Mesodermal cell (in vitro differentiated cells): ENCODE data around the gene CTDSP2. TPM values are rescaled to one million over a fixed set of nuclear protein-coding genes. Genes with fewer than 3 reads are reported as not detected.

ENCODE experiments used
- H3K27ac ChIP-seq: 2 replicates; pipeline ENCODE4 v1.7.0; 2013; ENCODE audit warnings: mild to moderate bottlenecking, low read depth, low read length, moderate library complexity; ENCODE audit not compliant: severe bottlenecking
- H3K36me3 ChIP-seq: 2 replicates; pipeline ENCODE4 v1.7.1; 2013; ENCODE audit warnings: mild to moderate bottlenecking, low read length, moderate library complexity; ENCODE audit not compliant: control insufficient read depth, insufficient read depth
- H3K4me1 ChIP-seq: one replicate; pipeline ENCODE4 v1.7.1; 2013; ENCODE audit warnings: mild to moderate bottlenecking, low read length; ENCODE audit not compliant: insufficient read depth, control insufficient read depth, poor library complexity, severe bottlenecking
- H3K4me3 ChIP-seq: 2 replicates; pipeline ENCODE4 v1.7.0; 2013; ENCODE audit warnings: low read length, control low read depth, mild to moderate bottlenecking; ENCODE audit not compliant: insufficient read depth, poor library complexity, severe bottlenecking; ENCODE audit errors: extremely low read depth
- H3K9me3 ChIP-seq: 2 replicates; pipeline ENCODE4 v1.7.1; 2013; ENCODE audit warnings: mild to moderate bottlenecking, low read length, moderate library complexity; ENCODE audit not compliant: control insufficient read depth
- WGBS, 2 experiments: methylation state at CpG; one replicate each; pipeline ENCODE4 v1.1.5; 2013; ENCODE audit warnings: missing lambda C conversion rate in 2 of 2; ENCODE audit not compliant: insufficient coverage in 2 of 2; 5-methylcytosine and 5-hydroxymethylcytosine counted together
- polyA plus RNA-seq, 2 experiments: library from polyadenylated mRNA; stranded (reverse); fragments of 50-300 nt; gene quantifications; one replicate each; pipeline ENCODE4 v1.2.3, GENCODE V29; 2013

Gene CTDSP2, protein sequence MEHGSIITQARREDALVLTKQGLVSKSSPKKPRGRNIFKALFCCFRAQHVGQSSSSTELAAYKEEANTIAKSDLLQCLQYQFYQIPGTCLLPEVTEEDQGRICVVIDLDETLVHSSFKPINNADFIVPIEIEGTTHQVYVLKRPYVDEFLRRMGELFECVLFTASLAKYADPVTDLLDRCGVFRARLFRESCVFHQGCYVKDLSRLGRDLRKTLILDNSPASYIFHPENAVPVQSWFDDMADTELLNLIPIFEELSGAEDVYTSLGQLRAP
- polyA plus RNA-seq (2013, experiment 1 of 2): 123 TPM
- 121 TPM for polyA plus RNA-seq (2013, experiment 2 of 2)

GRCh38 chr12:57846577-57847319 lies at the start of gene CTDSP2:
TSS of gene CTDSP2 (minus strand) at chr12:57846729. CDS start at chr12:57846435, 294 bp downstream.
- H3K36me3 ChIP-seq: no peaks in the 10 kb centered on the region
- no peaks in the 10 kb centered on the region for H3K9me3 ChIP-seq
- peak within 1 kb of the TSS; percentile 100 for H3K27ac ChIP-seq
- peaks cover 24% of the 10 kb centered on the region for H3K4me1 ChIP-seq
- 1% methylated on average over 27 to 36 of the region's 58 CpGs for WGBS, 2 experiments
- peak within 1 kb of the TSS; percentile 99 for H3K4me3 ChIP-seq

- WGBS, 2 experiments: 47 to 48% methylated on average over 4 to 6 of the region's 6 CpGs
- peak overlapping the region; percentile 64 for H3K27ac ChIP-seq
- H3K4me1 ChIP-seq: peaks cover 38% of the 10 kb centered on the region
These were observed 49.5 kb upstream of the CTDSP2 start for GRCh38 chr12:57896115-57896433.

DNA sequence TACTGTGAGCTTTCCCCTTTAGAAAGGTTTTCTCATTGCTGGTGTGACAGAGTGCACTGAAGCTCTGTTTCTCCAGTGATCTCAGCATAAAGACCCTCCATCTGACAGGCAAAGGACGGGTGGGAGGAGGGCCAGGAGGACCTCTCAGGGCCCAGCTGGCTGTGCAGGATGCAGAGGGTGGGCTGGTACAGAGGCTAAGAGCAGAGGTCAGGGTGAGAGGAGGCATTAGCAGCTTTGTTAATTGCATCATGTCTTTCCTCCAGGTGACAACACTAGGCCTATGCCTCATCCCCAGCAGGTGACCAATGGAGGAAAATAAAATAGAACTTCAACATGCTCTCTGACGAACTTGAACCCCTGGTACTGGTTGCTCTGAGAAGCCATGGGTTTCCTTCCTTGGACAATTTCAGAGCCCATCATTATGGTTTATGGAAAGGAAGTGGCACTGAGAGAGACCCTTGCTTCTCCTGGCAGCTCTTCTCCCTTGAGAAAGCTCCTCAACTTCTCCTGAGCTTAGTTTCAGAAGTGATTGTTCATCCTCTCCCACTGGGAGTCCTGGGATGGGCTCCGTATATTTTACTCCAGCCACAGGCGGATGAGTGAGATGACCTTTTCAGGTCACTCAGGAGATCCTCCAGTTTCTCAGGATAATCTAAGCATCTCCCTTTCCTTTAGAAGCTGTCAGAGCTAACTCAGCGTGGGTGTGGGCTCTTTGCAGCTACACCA lies 49.0 kb upstream of the CTDSP2 start:
- Histone ChIP-seq H3K36me3 (no peaks in the 10 kb centered on the region), H3K27ac (no peak overlapping the region), H3K9me3 (no peaks in the 10 kb centered on the region), H3K4me1 (peaks cover 38% of the 10 kb centered on the region), H3K4me3 (no peak overlapping the region)
- 80 to 84% methylated on average over 4 to 5 of the region's 5 CpGs for WGBS, 2 experiments

More at GRCh38 chr12:57896115-57896433, 49.5 kb upstream of the CTDSP2 start:
- H3K9me3 ChIP-seq: no peaks in the 10 kb centered on the region
- H3K36me3 ChIP-seq: no peaks in the 10 kb centered on the region
- peak overlapping the region; percentile 39 for H3K4me3 ChIP-seq

DNA sequence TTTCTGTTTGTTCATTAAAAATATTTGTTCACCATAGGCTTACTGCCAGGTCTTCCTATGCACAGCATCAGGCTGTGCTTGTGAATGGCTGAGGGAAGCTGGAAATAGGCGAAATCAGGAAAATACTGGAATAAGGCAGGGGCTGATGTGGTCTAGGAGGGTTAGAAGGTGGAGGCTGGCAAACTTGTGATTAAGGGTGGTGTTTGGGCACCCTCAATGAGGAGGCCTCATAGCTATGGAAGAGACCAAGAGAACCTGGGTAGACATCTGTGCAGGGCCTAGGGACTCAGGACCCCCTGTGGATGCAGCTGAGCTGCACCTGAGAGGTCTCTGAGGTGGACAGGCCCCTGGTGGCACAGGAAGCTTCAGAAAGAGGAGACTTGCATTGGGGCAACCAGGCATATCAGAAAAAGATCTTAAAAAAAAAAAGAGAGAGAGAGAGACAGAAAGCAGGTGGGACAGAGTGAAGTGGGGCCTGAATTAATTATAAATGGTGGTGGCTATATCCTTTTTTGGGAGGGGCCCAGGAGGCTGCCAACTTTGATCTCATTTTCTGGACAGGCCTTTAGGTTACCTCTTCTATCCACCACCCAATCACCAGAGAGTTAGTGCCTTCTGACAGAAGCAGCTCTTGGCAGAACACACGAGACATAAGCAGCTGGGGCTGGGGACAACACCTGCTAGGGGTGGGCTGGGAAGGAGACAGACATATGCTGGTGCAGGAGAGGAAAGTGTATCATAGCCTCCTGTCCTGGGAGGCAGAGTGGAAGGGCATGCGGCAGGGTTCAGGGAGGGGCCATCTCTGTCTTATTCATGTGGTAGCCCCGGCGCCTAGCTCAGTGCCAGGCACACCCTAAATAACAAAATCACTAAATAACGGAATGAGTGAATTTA lies 48.1 kb upstream of the CTDSP2 start:
- no peaks in the 10 kb centered on the region for H3K36me3 ChIP-seq
- H3K4me3 ChIP-seq: no peak overlapping the region
- 96 to 97% methylated on average over 4 to 5 of the region's 6 CpGs for WGBS, 2 experiments
- no peaks in the 10 kb centered on the region for H3K9me3 ChIP-seq
- H3K27ac ChIP-seq: peak overlapping the region; percentile 91
- H3K4me1 ChIP-seq: peaks cover 41% of the 10 kb centered on the region

GRCh38 chr12:57893431-57894353 lies 47.2 kb upstream of the CTDSP2 start:
- 49 to 51% methylated on average over 12 of the region's 13 CpGs for WGBS, 2 experiments
- Histone ChIP-seq H3K9me3 (no peaks in the 10 kb centered on the region), H3K4me3 (no peak overlapping the region), H3K36me3 (no peaks in the 10 kb centered on the region), H3K27ac (peak overlapping the region; percentile 91), H3K4me1 (peaks cover 43% of the 10 kb centered on the region)

- 92 to 96% methylated on average over 4 to 6 of the region's 9 CpGs for WGBS, 2 experiments
- no peak overlapping the region for H3K27ac ChIP-seq
- H3K9me3 ChIP-seq: no peaks in the 10 kb centered on the region
- H3K36me3 ChIP-seq: no peaks in the 10 kb centered on the region
- H3K4me1 ChIP-seq: peaks cover 47% of the 10 kb centered on the region
- H3K4me3 ChIP-seq: no peak overlapping the region
These were observed 45.9 kb upstream of the CTDSP2 start for GRCh38 chr12:57892232-57892972.

DNA sequence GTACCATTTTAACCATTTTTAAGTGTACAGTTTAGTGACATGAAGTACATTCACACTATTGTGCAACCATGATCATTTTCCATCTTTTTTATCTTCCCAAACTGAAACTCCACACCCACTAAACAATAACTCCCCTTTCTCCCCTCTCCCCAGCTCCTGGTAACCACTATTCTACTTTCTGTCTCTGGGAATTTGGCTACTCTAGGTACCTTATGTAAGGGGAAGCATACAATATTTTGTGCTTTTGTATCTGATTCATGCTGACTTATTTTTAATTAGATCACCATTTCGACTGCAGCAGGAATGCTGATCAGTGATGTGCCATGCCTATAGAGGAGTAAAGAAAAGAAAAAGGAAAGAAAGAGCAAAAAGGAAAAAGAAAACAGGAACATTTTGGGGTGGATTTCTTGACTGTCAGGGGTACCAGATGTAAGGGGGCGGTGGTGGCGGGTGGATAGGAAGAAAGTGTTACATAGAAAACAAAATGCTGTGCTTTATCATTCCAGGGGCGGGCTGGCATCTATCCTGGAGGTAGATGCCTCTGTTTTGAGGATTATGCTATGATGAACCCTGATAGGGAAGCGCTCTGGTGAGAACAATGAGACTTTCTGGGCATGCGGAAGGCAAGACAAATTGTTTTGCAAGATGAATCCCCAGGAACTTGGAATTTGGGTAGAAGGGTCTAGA lies 45.2 kb upstream of the CTDSP2 start:
- peaks cover 42% of the 10 kb centered on the region for H3K4me1 ChIP-seq
- WGBS, 2 experiments: 96 to 97% methylated on average over 5 to 6 of the region's 6 CpGs
- H3K27ac ChIP-seq: no peak overlapping the region
- H3K9me3 ChIP-seq: no peaks in the 10 kb centered on the region
- H3K36me3 ChIP-seq: no peaks in the 10 kb centered on the region
- no peak overlapping the region for H3K4me3 ChIP-seq

- 87 to 95% methylated on average over 8 to 9 of the region's 14 CpGs for WGBS, 2 experiments
- Histone ChIP-seq H3K4me3 (no peak overlapping the region), H3K4me1 (peaks cover 31% of the 10 kb centered on the region), H3K9me3 (peaks cover 1% of the 10 kb centered on the region), H3K36me3 (no peaks in the 10 kb centered on the region), H3K27ac (no peak overlapping the region)
These were observed 43.9 kb upstream of the CTDSP2 start for GRCh38 chr12:57890191-57891115.
